ENCODE data around the gene GABRR3.

GABRR3 gene

GRCh38 chr3:97988784-97989568, 46.1 kb downstream of the GABRR3 start:
- no peak for DNase-seq

- no peak for DNase-seq
Observed at GRCh38 chr3:97987306-97987705, 47.8 kb downstream of the GABRR3 start.

- DNase-seq: no peak
Observed at GRCh38 chr3:97983933-97984491, 51.1 kb downstream of the GABRR3 start.

- DNase-seq: no peak
Observed at GRCh38 chr3:97981886-97982285, 53.2 kb downstream of the GABRR3 start.

- no peak for DNase-seq
Observed at GRCh38 chr3:97979610-97980009, 55.5 kb downstream of the GABRR3 start.

- DNase-seq: no peak
Observed at GRCh38 chr3:97975466-97975865, 59.6 kb downstream of the GABRR3 start.

GRCh38 chr3:97974996-97975395, 60.1 kb downstream of the GABRR3 start:
- no peak for DNase-seq

- no peak for DNase-seq
Observed at GRCh38 chr3:97972976-97973375, 62.1 kb downstream of the GABRR3 start.

- peak; percentile 51 to 77 for DNase-seq
Observed at GRCh38 chr3:97971679-97972567, 63.2 kb downstream of the GABRR3 start, which contains the start of gene RIOX2. TSS of gene RIOX2 (minus strand) at chr3:97972431. CDS start at chr3:97967593, 4,838 bp downstream.

- DNase-seq: no peak
Observed at GRCh38 chr3:97970956-97971620, 64.0 kb downstream of the GABRR3 start.

GRCh38 chr3:97970156-97970555, 65.0 kb downstream of the GABRR3 start:
- DNase-seq: no peak

GRCh38 chr3:97969541-97969940, 65.6 kb downstream of the GABRR3 start:
- DNase-seq: no peak

GRCh38 chr3:97968376-97968775, 66.7 kb downstream of the GABRR3 start:
- DNase-seq: no peak

- DNase-seq: peak in 1 of 2 experiments; percentile 60
Observed at GRCh38 chr3:97967966-97968365, 67.1 kb downstream of the GABRR3 start.

- DNase-seq: no peak
Observed at GRCh38 chr3:97960993-97961766, 73.9 kb downstream of the GABRR3 start.

- DNase-seq: no peak
Observed at GRCh38 chr3:97960551-97960950, 74.6 kb downstream of the GABRR3 start.

- no peak for DNase-seq
Observed at GRCh38 chr3:97959872-97960271, 75.2 kb downstream of the GABRR3 start.

GRCh38 chr3:97958796-97959195, 76.3 kb downstream of the GABRR3 start:
- DNase-seq: no peak

GRCh38 chr3:97958396-97958795, 76.7 kb downstream of the GABRR3 start:
- no peak for DNase-seq

- no peak for DNase-seq
Observed at GRCh38 chr3:97957617-97958311, 77.4 kb downstream of the GABRR3 start.

GRCh38 chr3:97956051-97956450, 79.1 kb downstream of the GABRR3 start:
- DNase-seq: no peak

Data from NCI-H526 (cell line).